ENCODE measurements around the gene EIF4H. TPM values are rescaled to one million over a fixed set of nuclear protein-coding genes. Genes with fewer than 3 reads are reported as not detected.
"Not testable (repeated sequence)": the region's sequence is repeated elsewhere in the genome, so short reads cannot be mapped to it uniquely, and the experiment has no call there.

EIF4H gene
- polyA plus RNA-seq, 1 donor (not counting 4 experiments of a cell fraction or from before 2014, with no cell fraction given), result 340 TPM

GRCh38 chr7:74206589-74207120, 32.5 kb downstream of the EIF4H start:
- dilution Hi-C loops (cut with MboI; ENCODE audit: extremely low pct_ligation_motif_present, low sequenced_read_pairs), result no loop called here

DNA sequence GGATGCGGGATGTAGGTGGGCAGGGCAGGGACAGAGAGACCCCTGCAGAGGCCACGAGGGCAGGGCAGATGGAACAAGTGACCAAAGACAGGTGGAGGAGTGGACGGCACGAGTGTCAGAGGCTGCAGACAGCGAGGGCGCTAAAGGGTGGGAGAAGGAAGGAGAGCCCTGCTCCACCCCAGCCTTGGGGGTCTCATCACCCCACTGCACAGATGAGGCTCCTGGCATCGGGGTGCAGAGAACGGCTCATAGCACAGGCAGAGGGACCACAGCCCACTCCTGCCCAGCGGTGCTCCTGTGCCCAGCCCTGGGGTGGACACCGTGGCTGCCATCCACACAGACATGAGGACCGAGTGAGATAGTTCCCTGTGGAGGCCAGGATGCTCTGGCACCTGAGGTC, 33.4 kb downstream of the EIF4H start:
- DNase-seq (ENCODE audit: low read depth, low spot score) (no peak), FAIRE-seq (no peak)
- H3K9me3 ChIP-seq (ENCODE audit: control insufficient read depth, low read depth, low read length), result no peaks in the 10 kb centered on the region
- H3K9me1 ChIP-seq (ENCODE audit: control insufficient read depth, extremely low read depth, insufficient read depth, low read length), result no peaks in the 10 kb centered on the region
- no peak overlapping the region for H3K9ac ChIP-seq (ENCODE audit: control insufficient read depth, extremely low read depth, insufficient read depth, low read length)
- no peak overlapping the region for H3K27ac ChIP-seq (ENCODE audit: control insufficient read depth, insufficient read depth, low read length)
- peaks cover 0 to under 1% of the 10 kb centered on the region in 2 experiments for H3K36me3 ChIP-seq (ENCODE audit: control insufficient read depth in 2 of 2, extremely low read depth in 1 of 2, insufficient read depth in 2 of 2, low read length in 2 of 2)
- H3K4me3 ChIP-seq (ENCODE audit: control insufficient read depth in 2 of 3, extremely low read depth in 1 of 3, insufficient read depth in 2 of 3, low read depth in 1 of 3, low read length in 3 of 3), result no peak overlapping the region
- dilution Hi-C loops (cut with MboI; ENCODE audit: extremely low pct_ligation_motif_present, low sequenced_read_pairs), result no loop called here
- H3K4me2 ChIP-seq (ENCODE audit: control insufficient read depth, extremely low read depth, insufficient read depth, low read depth, low read length), result no peak overlapping the region
- no peaks in the 10 kb centered on the region for H3K27me3 ChIP-seq (ENCODE audit: control insufficient read depth, extremely low read depth, insufficient read depth, low read length)
- no peaks in the 10 kb centered on the region for H3K79me2 ChIP-seq (ENCODE audit: control insufficient read depth, insufficient read depth, low read length)
- TF ChIP-seq, protein P1, sequence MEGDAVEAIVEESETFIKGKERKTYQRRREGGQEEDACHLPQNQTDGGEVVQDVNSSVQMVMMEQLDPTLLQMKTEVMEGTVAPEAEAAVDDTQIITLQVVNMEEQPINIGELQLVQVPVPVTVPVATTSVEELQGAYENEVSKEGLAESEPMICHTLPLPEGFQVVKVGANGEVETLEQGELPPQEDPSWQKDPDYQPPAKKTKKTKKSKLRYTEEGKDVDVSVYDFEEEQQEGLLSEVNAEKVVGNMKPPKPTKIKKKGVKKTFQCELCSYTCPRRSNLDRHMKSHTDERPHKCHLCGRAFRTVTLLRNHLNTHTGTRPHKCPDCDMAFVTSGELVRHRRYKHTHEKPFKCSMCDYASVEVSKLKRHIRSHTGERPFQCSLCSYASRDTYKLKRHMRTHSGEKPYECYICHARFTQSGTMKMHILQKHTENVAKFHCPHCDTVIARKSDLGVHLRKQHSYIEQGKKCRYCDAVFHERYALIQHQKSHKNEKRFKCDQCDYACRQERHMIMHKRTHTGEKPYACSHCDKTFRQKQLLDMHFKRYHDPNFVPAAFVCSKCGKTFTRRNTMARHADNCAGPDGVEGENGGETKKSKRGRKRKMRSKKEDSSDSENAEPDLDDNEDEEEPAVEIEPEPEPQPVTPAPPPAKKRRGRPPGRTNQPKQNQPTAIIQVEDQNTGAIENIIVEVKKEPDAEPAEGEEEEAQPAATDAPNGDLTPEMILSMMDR (optimal IDR thresholded peaks at IDR 0.05 in 1 of 3, IDR thresholded peaks at IDR 0.05 in 1 of 3, conservative IDR thresholded peaks at IDR 0.05 in 1 of 3; ENCODE audit: extremely low read depth in 1 of 3, insufficient read depth in 2 of 3, low read length in 3 of 3), result no peak
- no peak for TF ChIP-seq EZH2 (IDR thresholded peaks at IDR 0.05; ENCODE audit: low read length)
- no peak overlapping the region for H2AFZ ChIP-seq (ENCODE audit: control insufficient read depth, low read length)
- H3K4me1 ChIP-seq (ENCODE audit: control insufficient read depth, extremely low read depth, insufficient read depth, low read length), result peaks cover 7% of the 10 kb centered on the region
- H4K20me1 ChIP-seq (ENCODE audit: control insufficient read depth, extremely low read depth, insufficient read depth, low read length), result no peaks in the 10 kb centered on the region

More at GRCh38 chr7:74206589-74207120, 32.5 kb downstream of the EIF4H start:
- H3K27ac ChIP-seq (ENCODE audit: control insufficient read depth, insufficient read depth, low read length), result no peak overlapping the region
- no peaks in the 10 kb centered on the region for H3K9me3 ChIP-seq (ENCODE audit: control insufficient read depth, low read depth, low read length)
- no peaks in the 10 kb centered on the region for H3K27me3 ChIP-seq (ENCODE audit: control insufficient read depth, extremely low read depth, insufficient read depth, low read length)
- no peaks in the 10 kb centered on the region for H3K36me3 ChIP-seq (ENCODE audit: control insufficient read depth in 2 of 2, extremely low read depth in 1 of 2, insufficient read depth in 2 of 2, low read length in 2 of 2)
- H3K4me1 ChIP-seq (ENCODE audit: control insufficient read depth, extremely low read depth, insufficient read depth, low read length), result peaks cover 7% of the 10 kb centered on the region
- H2AFZ ChIP-seq (ENCODE audit: control insufficient read depth, low read length), result peak overlapping the region; percentile 36
- H3K79me2 ChIP-seq (ENCODE audit: control insufficient read depth, insufficient read depth, low read length), result no peaks in the 10 kb centered on the region
- H3K4me3 ChIP-seq (ENCODE audit: control insufficient read depth in 2 of 3, extremely low read depth in 1 of 3, insufficient read depth in 2 of 3, low read depth in 1 of 3, low read length in 3 of 3), result peak overlapping the region in 1 of 3 experiments; percentile 53
- no peaks in the 10 kb centered on the region for H4K20me1 ChIP-seq (ENCODE audit: control insufficient read depth, extremely low read depth, insufficient read depth, low read length)
- peak overlapping the region; percentile 56 for H3K4me2 ChIP-seq (ENCODE audit: control insufficient read depth, extremely low read depth, insufficient read depth, low read depth, low read length)
- TF ChIP-seq, protein P1 (optimal IDR thresholded peaks at IDR 0.05 in 1 of 3, IDR thresholded peaks at IDR 0.05 in 1 of 3, conservative IDR thresholded peaks at IDR 0.05 in 1 of 3; ENCODE audit: extremely low read depth in 1 of 3, insufficient read depth in 2 of 3, low read length in 3 of 3), result peak; percentile 86 to 99 (median 90)
- TF ChIP-seq EZH2 (IDR thresholded peaks at IDR 0.05; ENCODE audit: low read length), result no peak
- DNase-seq (ENCODE audit: low read depth, low spot score) (no peak), FAIRE-seq (no peak)
- no peaks in the 10 kb centered on the region for H3K9me1 ChIP-seq (ENCODE audit: control insufficient read depth, extremely low read depth, insufficient read depth, low read length)
- no peak overlapping the region for H3K9ac ChIP-seq (ENCODE audit: control insufficient read depth, extremely low read depth, insufficient read depth, low read length)

DNA sequence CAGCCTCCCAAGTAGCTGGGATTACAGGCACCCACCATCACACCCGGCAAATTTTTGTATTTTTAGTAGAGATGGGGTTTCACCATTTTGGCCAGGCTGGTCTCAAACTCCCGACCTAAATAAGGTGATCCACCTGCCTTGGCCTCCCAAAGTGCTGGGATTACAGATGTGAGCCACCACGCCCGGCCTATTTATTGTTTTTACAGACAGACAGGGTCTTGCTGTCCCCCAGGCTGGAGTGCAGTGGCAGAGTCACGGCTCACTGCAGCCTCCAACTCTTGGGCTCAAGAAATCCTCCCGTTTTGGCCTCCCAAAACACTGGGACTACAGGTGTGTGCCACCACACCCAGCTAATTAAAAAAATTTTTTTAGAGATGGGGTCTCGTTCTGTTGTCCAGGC, 34.1 kb downstream of the EIF4H start:
- H4K20me1 ChIP-seq (ENCODE audit: control insufficient read depth, extremely low read depth, insufficient read depth, low read length); FAIRE-seq; H3K4me1 ChIP-seq (ENCODE audit: control insufficient read depth, extremely low read depth, insufficient read depth, low read length); H3K4me2 ChIP-seq (ENCODE audit: control insufficient read depth, extremely low read depth, insufficient read depth, low read depth, low read length); H3K9me3 ChIP-seq (ENCODE audit: control insufficient read depth, low read depth, low read length); H3K9me1 ChIP-seq (ENCODE audit: control insufficient read depth, extremely low read depth, insufficient read depth, low read length); H3K79me2 ChIP-seq (ENCODE audit: control insufficient read depth, insufficient read depth, low read length); H3K27ac ChIP-seq (ENCODE audit: control insufficient read depth, insufficient read depth, low read length); H2AFZ ChIP-seq (ENCODE audit: control insufficient read depth, low read length); DNase-seq (ENCODE audit: low read depth, low spot score); dilution Hi-C loops (cut with MboI; ENCODE audit: extremely low pct_ligation_motif_present, low sequenced_read_pairs); H3K9ac ChIP-seq (ENCODE audit: control insufficient read depth, extremely low read depth, insufficient read depth, low read length); H3K4me3 ChIP-seq (ENCODE audit: control insufficient read depth in 2 of 3, extremely low read depth in 1 of 3, insufficient read depth in 2 of 3, low read depth in 1 of 3, low read length in 3 of 3); H3K36me3 ChIP-seq (ENCODE audit: control insufficient read depth in 2 of 2, extremely low read depth in 1 of 2, insufficient read depth in 2 of 2, low read length in 2 of 2); H3K27me3 ChIP-seq (ENCODE audit: control insufficient read depth, extremely low read depth, insufficient read depth, low read length): not testable (repeated sequence)

Data from keratinocyte (primary cell).